ENCODE data around the gene JAKMIP2. TPM values are rescaled to one million over a fixed set of nuclear protein-coding genes. Genes with fewer than 3 reads are reported as not detected.
"Not testable (repeated sequence)": the region's sequence is repeated elsewhere in the genome, so short reads cannot be mapped to it uniquely, and the experiment has no call there.

JAKMIP2 gene
- total RNA-seq, 1 experiment from 2014 or later: 1.2 TPM

DNA sequence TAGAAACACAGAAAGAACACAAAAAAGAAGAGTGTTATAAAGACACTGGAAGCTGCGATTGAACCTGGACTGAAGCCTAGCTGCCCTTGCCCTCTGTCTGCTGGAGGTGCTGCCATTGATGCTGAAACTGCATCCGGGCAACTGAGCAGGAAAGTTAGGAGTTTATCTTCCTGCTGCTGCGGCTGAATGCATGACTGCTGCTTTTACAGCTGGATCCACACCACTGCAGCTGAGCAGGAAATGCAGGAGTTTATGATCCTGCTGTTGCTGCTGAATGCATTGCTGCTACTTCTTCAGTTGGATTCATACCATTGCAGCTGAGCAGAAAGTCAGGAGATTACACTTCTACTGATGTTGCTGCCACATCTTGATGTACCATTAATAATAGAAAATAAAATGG is 21.8 kb upstream of the JAKMIP2 start:
- intact Hi-C loops (cut with micrococcal nuclease; ENCODE audit: unreplicated experiment): no loop called here

GRCh38 chr5:147803926-147804325 is 21.4 kb upstream of the JAKMIP2 start:
- no peaks in the 10 kb centered on the region for H3K36me3 Mint-ChIP-seq (ENCODE audit: insufficient read depth, unreplicated experiment)
- H3K4me3 Mint-ChIP-seq (ENCODE audit: unreplicated experiment): no peak overlapping the region
- no peaks in the 10 kb centered on the region for H3K36me3 ChIP-seq (ENCODE audit: control insufficient read depth, insufficient read depth, low read length)
- intact Hi-C loops (cut with micrococcal nuclease; ENCODE audit: unreplicated experiment): no loop called here
- H3K4me1 Mint-ChIP-seq (ENCODE audit: low read depth, unreplicated experiment): peaks cover 7% of the 10 kb centered on the region
- H3K4me1 ChIP-seq: no peaks in the 10 kb centered on the region
- DNase-seq: no peak
- no peaks in the 10 kb centered on the region for H3K9me3 Mint-ChIP-seq (ENCODE audit: unreplicated experiment)
- no peak overlapping the region for H3K27ac Mint-ChIP-seq (ENCODE audit: unreplicated experiment)
- no peaks in the 10 kb centered on the region for H3K27me3 ChIP-seq (replicated peaks; ENCODE audit: control insufficient read depth, insufficient read depth, low read length)
- POLR2A ChIA-PET: no interaction called here
- CTCF ChIA-PET: no interaction called here
- no peaks in the 10 kb centered on the region for H3K9me3 ChIP-seq
- H3K4me3 ChIP-seq (ENCODE audit: low read depth, low read length): no peak overlapping the region
- H3K27me3 Mint-ChIP-seq (ENCODE audit: insufficient read depth, unreplicated experiment): no peaks in the 10 kb centered on the region
- TF ChIP-seq CTCF (IDR thresholded peaks at IDR 0.05; ENCODE audit: insufficient read depth in 1 of 2, low read depth in 1 of 2, low read length in 1 of 2, severe bottlenecking in 1 of 2, unreplicated experiment in 1 of 2): no peak
- no TSS peak for BruUV-seq (replicated peaks)

More for the DNA sequence above, 21.8 kb upstream of the JAKMIP2 start:
- Histone ChIP-seq H3K9me3 (no peaks in the 10 kb centered on the region), H3K36me3 (ENCODE audit: control insufficient read depth, insufficient read depth, low read length) (no peaks in the 10 kb centered on the region), H3K27me3 (replicated peaks; ENCODE audit: control insufficient read depth, insufficient read depth, low read length) (no peaks in the 10 kb centered on the region), H3K4me1 (no peaks in the 10 kb centered on the region), H3K4me3 (ENCODE audit: low read depth, low read length) (no peak overlapping the region)
- H3K27me3 Mint-ChIP-seq (ENCODE audit: insufficient read depth, unreplicated experiment): no peaks in the 10 kb centered on the region
- H3K27ac Mint-ChIP-seq (ENCODE audit: unreplicated experiment): no peak overlapping the region
- ChIA-PET CTCF (interaction anchor here (0.6 kb wide), 1 partner anchor 18 kb away, joined by 3 read pairs; no protein-coding TSS in a partner anchor), POLR2A (no interaction called here)
- TF ChIP-seq CTCF (IDR thresholded peaks at IDR 0.05; ENCODE audit: insufficient read depth in 1 of 2, low read depth in 1 of 2, low read length in 1 of 2, severe bottlenecking in 1 of 2, unreplicated experiment in 1 of 2): no peak
- BruUV-seq (replicated peaks): no TSS peak
- H3K9me3 Mint-ChIP-seq (ENCODE audit: unreplicated experiment): no peaks in the 10 kb centered on the region
- peaks cover 7% of the 10 kb centered on the region for H3K4me1 Mint-ChIP-seq (ENCODE audit: low read depth, unreplicated experiment)
- no peak for DNase-seq
- no peaks in the 10 kb centered on the region for H3K36me3 Mint-ChIP-seq (ENCODE audit: insufficient read depth, unreplicated experiment)
- no peak overlapping the region for H3K4me3 Mint-ChIP-seq (ENCODE audit: unreplicated experiment)

DNA sequence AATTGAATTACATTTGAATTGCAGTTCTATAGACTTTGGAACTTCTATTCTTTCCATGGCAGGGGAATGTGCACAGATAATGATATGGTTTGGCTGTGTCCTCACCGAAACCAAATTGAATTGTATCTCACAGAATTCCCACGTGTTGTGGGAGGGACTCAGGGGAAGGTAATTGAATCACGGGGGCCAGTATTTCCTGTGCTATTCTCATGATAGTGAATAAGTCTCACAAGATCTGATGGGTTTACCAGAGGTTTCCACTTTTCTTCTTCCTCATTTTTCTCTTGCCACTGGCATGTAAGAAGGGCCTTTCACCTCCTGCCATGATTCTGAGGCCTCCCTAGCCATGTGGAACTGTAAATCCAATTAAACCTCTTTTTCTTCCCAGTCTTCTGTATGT is 20.6 kb upstream of the JAKMIP2 start:
- H3K27ac Mint-ChIP-seq (ENCODE audit: unreplicated experiment); H3K4me3 Mint-ChIP-seq (ENCODE audit: unreplicated experiment); H3K27me3 ChIP-seq (replicated peaks; ENCODE audit: control insufficient read depth, insufficient read depth, low read length); H3K4me3 ChIP-seq (ENCODE audit: low read depth, low read length); CTCF ChIA-PET; H3K27me3 Mint-ChIP-seq (ENCODE audit: insufficient read depth, unreplicated experiment); intact Hi-C loops (cut with micrococcal nuclease; ENCODE audit: unreplicated experiment); POLR2A ChIA-PET; H3K9me3 Mint-ChIP-seq (ENCODE audit: unreplicated experiment); H3K36me3 ChIP-seq (ENCODE audit: control insufficient read depth, insufficient read depth, low read length); H3K4me1 ChIP-seq; BruUV-seq (replicated peaks); H3K4me1 Mint-ChIP-seq (ENCODE audit: low read depth, unreplicated experiment); H3K9me3 ChIP-seq; DNase-seq; H3K36me3 Mint-ChIP-seq (ENCODE audit: insufficient read depth, unreplicated experiment): not testable (repeated sequence)

GRCh38 chr5:147801461-147801860 is 18.9 kb upstream of the JAKMIP2 start:
- TF ChIP-seq CTCF (IDR thresholded peaks at IDR 0.05; ENCODE audit: insufficient read depth in 1 of 2, low read depth in 1 of 2, low read length in 1 of 2, severe bottlenecking in 1 of 2, unreplicated experiment in 1 of 2): no peak
- no peak for DNase-seq
- BruUV-seq (replicated peaks): no TSS peak
- ChIA-PET POLR2A (no interaction called here), CTCF (no interaction called here)
- Histone ChIP-seq H3K27me3 (replicated peaks; ENCODE audit: control insufficient read depth, insufficient read depth, low read length) (no peaks in the 10 kb centered on the region), H3K4me3 (ENCODE audit: low read depth, low read length) (no peak overlapping the region), H3K9me3 (no peaks in the 10 kb centered on the region), H3K4me1 (no peaks in the 10 kb centered on the region; the same call in 1 of the 2 replicates), H3K36me3 (ENCODE audit: control insufficient read depth, insufficient read depth, low read length) (no peaks in the 10 kb centered on the region)
- Mint-ChIP-seq H3K36me3 (ENCODE audit: insufficient read depth, unreplicated experiment) (no peaks in the 10 kb centered on the region), H3K4me3 (ENCODE audit: unreplicated experiment) (no peak overlapping the region), H3K27ac (ENCODE audit: unreplicated experiment) (no peak overlapping the region), H3K4me1 (ENCODE audit: low read depth, unreplicated experiment) (peaks cover 7% of the 10 kb centered on the region), H3K27me3 (ENCODE audit: insufficient read depth, unreplicated experiment) (no peaks in the 10 kb centered on the region), H3K9me3 (ENCODE audit: unreplicated experiment) (no peaks in the 10 kb centered on the region)
- intact Hi-C loops (cut with micrococcal nuclease; ENCODE audit: unreplicated experiment): no loop called here
